Neutrophil (primary cell): ENCODE measurements around the gene ATCAY.
"Not testable (repeated sequence)": the region's sequence is repeated elsewhere in the genome, so short reads cannot be mapped to it uniquely, and the experiment has no call there.

Experiments used
- H3K27ac ChIP-seq: fragments of 200-600 bp; sonication (generic); 2 replicates; pipeline ENCODE4 v1.5.1; 2016; ENCODE audit warnings: mild to moderate bottlenecking, moderate library complexity
- H3K27me3 ChIP-seq: fragments of 200-600 bp; sonication (generic); 2 replicates; pipeline ENCODE4 v1.6.0; 2016; ENCODE audit warnings: mild to moderate bottlenecking
- H3K36me3 ChIP-seq: fragments of 200-600 bp; sonication (generic); 2 replicates; pipeline ENCODE4 v1.5.1; 2017
- H3K4me1 ChIP-seq, 2 experiments: fragments of 200-600 bp in 1 of 2; sonication (generic) in 1 of 2; 1 replicate in 1 of 2; 2 replicates in 1 of 2; pipeline versions ENCODE4 v1.5.1 to v1.6.1; 2013 to 2016; ENCODE audit warnings: low read depth in 1 of 2, low read length in 1 of 2, mild to moderate bottlenecking in 1 of 2, moderate library complexity in 1 of 2; ENCODE audit not compliant: control insufficient read depth in 1 of 2, insufficient read depth in 1 of 2
- H3K4me3 ChIP-seq, 2 experiments: fragments of 200-600 bp in 1 of 2; sonication (generic) in 1 of 2; 1 replicate in 1 of 2; 2 replicates in 1 of 2; pipeline ENCODE4 v1.5.1; 2013 to 2016; ENCODE audit warnings: low read depth in 1 of 2, low read length in 1 of 2, mild to moderate bottlenecking in 1 of 2, moderate library complexity in 1 of 2
- H3K9me3 ChIP-seq: fragments of 200-600 bp; sonication (generic); 2 replicates; pipeline ENCODE4 v1.5.1; 2016
- TF ChIP-seq, protein P1 (sequence below): fragments of 200-600 bp; sonication (generic); IDR thresholded peaks from 2 replicates; pipeline ENCODE4 v1.5.1; 2016; ENCODE audit warnings: antibody characterized with exemption

ATCAY gene

GRCh38 chr19:3949294-3949693 lies 68.8 kb downstream of the ATCAY start:
- Histone ChIP-seq H3K27ac (no peak overlapping the region), H3K36me3 (no peaks in the 10 kb centered on the region), H3K4me1 (peaks cover 3 to 7% of the 10 kb centered on the region in 2 experiments), H3K27me3 (peaks cover 31% of the 10 kb centered on the region), H3K9me3 (no peaks in the 10 kb centered on the region), H3K4me3 (no peak overlapping the region)
- TF ChIP-seq, protein P1, sequence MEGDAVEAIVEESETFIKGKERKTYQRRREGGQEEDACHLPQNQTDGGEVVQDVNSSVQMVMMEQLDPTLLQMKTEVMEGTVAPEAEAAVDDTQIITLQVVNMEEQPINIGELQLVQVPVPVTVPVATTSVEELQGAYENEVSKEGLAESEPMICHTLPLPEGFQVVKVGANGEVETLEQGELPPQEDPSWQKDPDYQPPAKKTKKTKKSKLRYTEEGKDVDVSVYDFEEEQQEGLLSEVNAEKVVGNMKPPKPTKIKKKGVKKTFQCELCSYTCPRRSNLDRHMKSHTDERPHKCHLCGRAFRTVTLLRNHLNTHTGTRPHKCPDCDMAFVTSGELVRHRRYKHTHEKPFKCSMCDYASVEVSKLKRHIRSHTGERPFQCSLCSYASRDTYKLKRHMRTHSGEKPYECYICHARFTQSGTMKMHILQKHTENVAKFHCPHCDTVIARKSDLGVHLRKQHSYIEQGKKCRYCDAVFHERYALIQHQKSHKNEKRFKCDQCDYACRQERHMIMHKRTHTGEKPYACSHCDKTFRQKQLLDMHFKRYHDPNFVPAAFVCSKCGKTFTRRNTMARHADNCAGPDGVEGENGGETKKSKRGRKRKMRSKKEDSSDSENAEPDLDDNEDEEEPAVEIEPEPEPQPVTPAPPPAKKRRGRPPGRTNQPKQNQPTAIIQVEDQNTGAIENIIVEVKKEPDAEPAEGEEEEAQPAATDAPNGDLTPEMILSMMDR: no peak

DNA sequence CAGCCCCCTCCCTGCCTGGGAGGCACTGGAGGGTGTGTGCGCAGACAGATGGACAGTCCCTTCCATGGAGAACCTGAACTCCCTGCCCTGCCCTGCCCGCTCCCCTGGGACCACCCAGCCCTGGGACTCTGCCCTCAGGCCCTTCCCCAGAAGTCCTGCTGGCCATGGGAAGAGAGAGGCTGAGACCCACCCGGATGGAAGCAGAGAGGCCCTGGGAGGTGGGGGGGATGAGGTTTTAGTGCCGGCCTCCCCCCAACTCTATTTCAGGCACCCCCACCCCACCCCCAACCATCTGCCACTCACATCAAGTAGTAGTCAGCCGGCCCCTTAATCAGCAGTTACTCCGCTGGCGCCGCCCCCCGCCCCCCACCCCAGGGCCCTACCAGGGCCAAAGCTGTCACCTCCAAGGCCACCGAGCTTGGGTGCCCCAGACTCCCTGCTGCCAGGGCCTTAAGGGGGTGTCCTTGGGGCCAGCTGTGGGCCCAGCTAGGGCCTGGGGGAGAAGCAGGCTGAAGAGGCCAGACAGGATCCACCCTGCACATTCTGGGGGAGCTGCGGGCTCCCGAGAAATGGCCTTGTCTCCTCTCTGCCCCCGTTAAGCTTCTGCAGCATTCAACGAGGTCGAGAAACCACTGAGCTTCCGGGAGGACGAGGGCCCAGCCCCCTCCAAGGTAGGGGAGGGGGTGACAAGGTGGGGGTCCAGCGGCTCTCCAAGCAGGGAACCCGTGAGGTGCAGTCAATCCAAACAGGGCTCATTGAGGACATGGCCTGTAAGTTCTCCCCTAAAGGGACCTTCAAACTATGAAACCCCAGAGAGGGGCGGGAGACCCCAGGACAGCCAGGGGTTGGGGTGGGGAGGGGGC lies 69.7 kb downstream of the ATCAY start:
- no peaks in the 10 kb centered on the region for H3K4me1 ChIP-seq
- H3K36me3 ChIP-seq: no peaks in the 10 kb centered on the region
- no peak overlapping the region for H3K27ac ChIP-seq
- H3K27me3 ChIP-seq: peaks cover 31% of the 10 kb centered on the region
- TF ChIP-seq, protein P1: no peak
- no peak overlapping the region for H3K4me3 ChIP-seq
- no peaks in the 10 kb centered on the region for H3K9me3 ChIP-seq

- Histone ChIP-seq H3K27me3 (peaks cover 31% of the 10 kb centered on the region), H3K4me3 (no peak overlapping the region), H3K27ac (no peak overlapping the region), H3K36me3 (peaks cover 9% of the 10 kb centered on the region), H3K4me1 (no peaks in the 10 kb centered on the region), H3K9me3 (no peaks in the 10 kb centered on the region)
- TF ChIP-seq, protein P1: no peak
Measured at GRCh38 chr19:3950871-3951861, 70.7 kb downstream of the ATCAY start.

DNA sequence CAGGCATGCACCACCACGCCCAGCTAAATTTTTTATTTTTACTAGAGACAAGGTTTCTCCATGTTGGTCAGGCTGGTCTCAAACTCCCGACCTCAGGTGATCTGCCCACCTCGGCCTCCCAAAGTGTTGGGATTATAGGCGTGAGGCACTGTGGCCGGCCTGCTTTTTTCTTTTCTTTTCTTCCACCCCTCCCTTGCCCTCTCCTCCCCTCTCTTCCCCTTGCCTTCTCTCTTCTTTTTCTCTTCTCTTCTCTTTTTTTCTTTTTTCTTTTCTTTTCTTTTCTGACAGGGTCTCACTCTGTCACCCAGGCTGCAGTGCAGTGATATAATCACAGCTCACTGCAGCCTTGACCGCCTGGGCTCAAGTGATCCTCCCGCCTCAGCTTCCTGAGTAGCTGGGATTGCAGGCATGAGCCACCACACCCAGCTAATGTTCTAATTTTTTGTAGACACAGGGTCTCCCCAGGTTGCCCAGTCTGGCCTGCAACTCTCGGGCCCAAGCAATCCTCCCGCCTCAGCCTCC lies 72.3 kb downstream of the ATCAY start:
- not testable (repeated sequence) for H3K9me3 ChIP-seq, H3K27ac ChIP-seq, H3K4me1 ChIP-seq, H3K4me3 ChIP-seq
- peaks cover 23% of the 10 kb centered on the region for H3K36me3 ChIP-seq
- peaks cover 31% of the 10 kb centered on the region for H3K27me3 ChIP-seq

DNA sequence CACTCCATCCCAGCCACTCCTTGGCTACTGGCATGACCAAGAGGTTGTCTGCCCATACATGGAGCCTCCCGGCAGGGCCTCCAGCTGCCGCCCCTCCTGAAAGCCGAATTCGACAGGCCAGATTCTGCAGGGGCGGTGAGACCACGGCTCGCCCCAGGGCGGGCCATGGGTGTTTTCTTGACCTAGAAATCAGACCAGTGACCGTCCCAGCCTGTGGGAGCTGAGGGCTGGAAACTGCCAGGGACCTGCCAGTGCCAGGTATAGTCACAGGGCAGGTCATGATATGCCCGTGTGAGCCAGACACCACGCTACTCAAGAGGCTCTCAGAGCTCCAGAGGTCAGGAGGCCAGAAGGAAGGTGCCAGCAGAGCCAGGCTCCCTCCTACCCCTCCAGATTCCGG lies 73.6 kb downstream of the ATCAY start:
- peaks cover 31% of the 10 kb centered on the region for H3K27me3 ChIP-seq
- H3K27ac ChIP-seq: no peak overlapping the region
- H3K9me3 ChIP-seq: no peaks in the 10 kb centered on the region
- H3K36me3 ChIP-seq: peaks cover 36% of the 10 kb centered on the region
- no peaks in the 10 kb centered on the region for H3K4me1 ChIP-seq
- H3K4me3 ChIP-seq: no peak overlapping the region
- TF ChIP-seq, protein P1: no peak

DNA sequence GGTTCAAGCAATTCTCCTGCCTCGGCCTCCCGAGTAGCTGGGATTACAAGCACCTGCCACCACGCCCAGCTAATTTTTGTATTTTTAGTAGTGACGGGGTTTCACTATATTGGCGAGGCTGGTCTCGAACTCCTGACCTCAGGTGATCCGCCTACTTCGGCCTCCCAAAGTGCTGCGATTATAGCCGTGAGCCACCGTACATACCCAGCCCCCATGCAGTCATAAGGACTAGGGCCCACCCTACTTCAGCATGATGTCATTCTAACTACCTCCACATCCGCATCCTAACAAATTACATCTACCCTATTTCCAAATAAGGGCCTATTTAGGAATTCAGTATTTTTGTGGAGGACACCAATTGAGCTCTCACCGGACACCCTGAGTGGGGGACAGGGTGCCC lies 74.8 kb downstream of the ATCAY start:
- H3K4me3 ChIP-seq, H3K9me3 ChIP-seq: not testable (repeated sequence)
- peaks cover 47% of the 10 kb centered on the region for H3K36me3 ChIP-seq

More for the DNA sequence above, 74.8 kb downstream of the ATCAY start:
- H3K27ac ChIP-seq, H3K4me1 ChIP-seq: not testable (repeated sequence)
- H3K27me3 ChIP-seq: peaks cover 20% of the 10 kb centered on the region
